GM12864 (cell line): ENCODE measurements around the gene NARS2.

Source experiments
- DNase-seq: peaks from one replicate; pipeline ENCODE4 v3.0.0-alpha.2; 2011; ENCODE audit warnings: low read depth
- H3K4me3 ChIP-seq: 2 replicates; pipeline ENCODE4 v1.5.1; 2011; ENCODE audit warnings: mild to moderate bottlenecking, low read depth, low read length, control low read depth
- TF ChIP-seq, protein P1 (sequence below): IDR thresholded peaks from 2 replicates; pipeline ENCODE4 v1.5.1; 2011; ENCODE audit warnings: low read depth, mild to moderate bottlenecking, moderate library complexity, low read length, control low read depth, inconsistent platforms; ENCODE audit errors: missing control alignments

Gene NARS2

DNA sequence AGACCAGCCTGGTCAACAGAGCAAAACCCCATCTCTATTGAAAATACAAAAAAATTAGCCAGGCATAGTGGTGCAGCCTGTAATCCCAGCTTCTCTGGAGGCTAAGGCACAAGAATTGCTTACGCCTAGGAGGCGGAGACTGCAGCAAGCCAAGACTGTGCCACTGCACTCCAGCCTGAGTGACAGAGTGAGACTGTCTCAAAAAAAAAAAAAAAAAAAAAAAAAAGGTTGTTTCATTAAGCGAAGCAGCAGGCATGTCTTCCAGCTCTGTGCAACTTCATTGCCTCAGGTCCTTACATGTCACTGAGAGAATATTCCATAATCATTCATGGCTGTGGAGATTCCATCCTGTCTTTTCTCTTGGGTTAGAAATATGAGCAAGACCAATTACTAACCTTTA lies 174.0 kb downstream of the NARS2 start:
- no peak overlapping the region for H3K4me3 ChIP-seq
- DNase-seq: no peak
- TF ChIP-seq, protein P1, sequence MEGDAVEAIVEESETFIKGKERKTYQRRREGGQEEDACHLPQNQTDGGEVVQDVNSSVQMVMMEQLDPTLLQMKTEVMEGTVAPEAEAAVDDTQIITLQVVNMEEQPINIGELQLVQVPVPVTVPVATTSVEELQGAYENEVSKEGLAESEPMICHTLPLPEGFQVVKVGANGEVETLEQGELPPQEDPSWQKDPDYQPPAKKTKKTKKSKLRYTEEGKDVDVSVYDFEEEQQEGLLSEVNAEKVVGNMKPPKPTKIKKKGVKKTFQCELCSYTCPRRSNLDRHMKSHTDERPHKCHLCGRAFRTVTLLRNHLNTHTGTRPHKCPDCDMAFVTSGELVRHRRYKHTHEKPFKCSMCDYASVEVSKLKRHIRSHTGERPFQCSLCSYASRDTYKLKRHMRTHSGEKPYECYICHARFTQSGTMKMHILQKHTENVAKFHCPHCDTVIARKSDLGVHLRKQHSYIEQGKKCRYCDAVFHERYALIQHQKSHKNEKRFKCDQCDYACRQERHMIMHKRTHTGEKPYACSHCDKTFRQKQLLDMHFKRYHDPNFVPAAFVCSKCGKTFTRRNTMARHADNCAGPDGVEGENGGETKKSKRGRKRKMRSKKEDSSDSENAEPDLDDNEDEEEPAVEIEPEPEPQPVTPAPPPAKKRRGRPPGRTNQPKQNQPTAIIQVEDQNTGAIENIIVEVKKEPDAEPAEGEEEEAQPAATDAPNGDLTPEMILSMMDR: no peak

DNA sequence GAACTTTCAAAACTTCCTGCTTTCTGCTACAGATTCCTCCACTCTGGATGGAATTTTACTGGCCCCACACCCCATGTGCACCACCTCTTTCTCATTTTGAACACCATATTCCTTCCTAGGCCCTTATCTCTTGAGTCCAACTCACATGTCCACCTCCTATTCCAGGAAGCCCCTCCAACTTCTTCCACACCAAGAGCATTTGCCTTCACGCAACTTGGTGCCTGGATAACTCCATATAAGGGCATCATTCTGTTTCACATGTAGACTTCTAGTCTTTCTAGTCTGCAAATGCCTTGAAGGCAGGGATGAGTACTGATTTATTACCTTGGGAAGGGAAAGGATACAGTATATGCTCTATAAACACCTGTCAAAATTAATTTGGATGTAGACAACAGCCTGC lies 174.5 kb downstream of the NARS2 start:
- no peak for DNase-seq
- TF ChIP-seq, protein P1: no peak
- no peak overlapping the region for H3K4me3 ChIP-seq

DNA sequence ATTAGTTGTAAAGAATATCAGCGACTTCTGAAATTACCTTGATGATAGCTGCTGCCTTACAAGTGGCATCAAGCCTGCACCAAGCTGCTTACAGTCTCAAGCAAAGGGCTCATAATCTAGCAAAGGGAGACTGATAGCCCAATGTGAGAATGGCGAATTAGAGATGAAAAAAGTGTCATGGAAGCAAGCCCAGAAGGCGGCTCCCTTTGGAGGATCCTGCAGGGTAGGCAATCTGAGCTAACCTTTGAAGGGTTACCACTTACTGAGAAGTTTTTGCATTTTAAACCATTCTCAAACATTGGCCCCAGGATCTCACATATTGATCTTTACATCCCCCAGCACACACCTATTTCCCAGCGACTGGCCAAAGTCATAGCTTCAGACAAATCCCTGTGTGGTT lies 175.5 kb downstream of the NARS2 start:
- TF ChIP-seq, protein P1: no peak
- no peak overlapping the region for H3K4me3 ChIP-seq
- no peak for DNase-seq

DNA sequence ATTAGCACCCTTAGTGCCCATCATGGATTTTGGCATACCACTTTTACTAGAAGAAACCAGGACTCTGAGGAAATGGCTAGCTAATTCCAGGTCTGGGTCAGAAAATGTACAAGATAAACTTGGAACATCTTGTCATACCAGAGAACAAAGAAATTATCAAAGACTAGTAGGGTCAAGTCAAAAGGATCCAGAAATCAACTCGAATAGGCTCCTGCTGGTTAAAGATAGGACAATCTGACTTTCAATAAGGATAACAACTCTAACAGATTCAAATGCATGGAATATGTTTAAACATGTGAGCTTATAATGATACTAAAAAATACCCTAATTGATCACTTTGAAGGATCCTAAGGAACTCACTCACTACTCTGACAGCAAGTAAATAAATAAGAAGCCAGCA lies 175.9 kb downstream of the NARS2 start:
- H3K4me3 ChIP-seq: no peak overlapping the region
- no peak for DNase-seq
- TF ChIP-seq, protein P1: no peak

DNA sequence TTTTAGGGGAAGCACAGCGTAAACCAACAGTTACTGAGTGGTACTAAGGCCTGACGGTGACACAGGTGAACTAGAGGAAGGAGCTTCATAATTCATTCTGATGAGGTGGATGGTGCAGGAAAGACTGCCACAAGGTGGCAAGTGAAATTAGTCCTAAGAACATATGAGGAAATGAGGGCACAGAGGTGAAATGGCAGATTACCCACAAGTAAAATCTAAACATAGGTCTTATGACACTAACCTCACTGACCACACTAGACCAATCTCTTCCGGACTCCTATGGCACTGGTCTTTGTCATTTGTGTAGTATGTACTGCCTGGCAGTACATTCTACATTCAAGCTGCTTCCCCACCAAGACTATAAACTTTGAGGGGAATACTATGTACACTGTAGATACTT lies 177.3 kb downstream of the NARS2 start:
- no peak for DNase-seq
- no peak overlapping the region for H3K4me3 ChIP-seq
- TF ChIP-seq, protein P1: no peak

DNA sequence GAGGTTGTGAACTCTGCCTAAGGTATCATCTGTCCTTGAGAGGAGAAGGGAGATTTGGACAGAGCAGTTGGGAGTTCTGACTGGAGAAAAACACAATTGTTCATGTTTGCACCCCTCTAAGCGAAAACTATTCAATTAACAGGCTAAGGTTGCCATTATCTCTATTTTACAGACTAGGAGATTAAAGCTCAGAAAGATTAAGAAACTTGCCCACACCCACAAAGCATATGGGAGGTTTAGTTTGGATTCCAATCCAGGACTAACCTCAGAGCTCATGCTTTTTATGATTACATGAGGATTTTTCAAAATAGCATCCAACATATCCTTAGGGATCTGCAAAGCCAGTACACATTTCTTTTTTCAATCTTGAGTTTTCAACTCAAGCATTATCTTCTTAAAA lies 179.1 kb downstream of the NARS2 start:
- DNase-seq: no peak
- TF ChIP-seq, protein P1: no peak
- H3K4me3 ChIP-seq: no peak overlapping the region

DNA sequence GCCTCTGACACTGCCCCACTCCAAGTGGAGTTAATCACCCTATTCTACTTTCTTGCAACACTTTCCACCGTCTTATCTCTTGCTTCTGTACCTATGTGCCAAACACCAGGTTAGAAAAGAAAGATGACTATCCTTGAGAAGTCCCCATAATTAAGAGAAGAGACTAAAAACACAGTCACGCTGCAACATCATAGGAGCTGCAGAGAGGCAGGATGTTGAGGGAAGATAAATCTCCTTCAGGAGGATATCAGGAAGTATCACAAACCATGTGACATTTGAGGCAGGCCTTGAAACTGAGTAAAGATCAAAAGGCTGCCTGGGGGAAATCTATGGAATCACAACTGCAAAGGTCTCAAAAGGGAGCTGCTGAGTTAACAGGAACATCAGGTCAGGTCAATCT lies 181.8 kb downstream of the NARS2 start:
- no peak overlapping the region for H3K4me3 ChIP-seq
- no peak for DNase-seq
- TF ChIP-seq, protein P1: no peak
